DMS114 treated with DMSO at 0.1 percent for 48 hours (cell line): Measurements from ENCODE around the gene UGT1A5.

Source experiments
- DNase-seq: peaks from one replicate; lab custom pipeline; 2025; ENCODE audit not compliant: unreplicated experiment; lab: John Stamatoyannopoulos, UW

UGT1A5 gene

DNA sequence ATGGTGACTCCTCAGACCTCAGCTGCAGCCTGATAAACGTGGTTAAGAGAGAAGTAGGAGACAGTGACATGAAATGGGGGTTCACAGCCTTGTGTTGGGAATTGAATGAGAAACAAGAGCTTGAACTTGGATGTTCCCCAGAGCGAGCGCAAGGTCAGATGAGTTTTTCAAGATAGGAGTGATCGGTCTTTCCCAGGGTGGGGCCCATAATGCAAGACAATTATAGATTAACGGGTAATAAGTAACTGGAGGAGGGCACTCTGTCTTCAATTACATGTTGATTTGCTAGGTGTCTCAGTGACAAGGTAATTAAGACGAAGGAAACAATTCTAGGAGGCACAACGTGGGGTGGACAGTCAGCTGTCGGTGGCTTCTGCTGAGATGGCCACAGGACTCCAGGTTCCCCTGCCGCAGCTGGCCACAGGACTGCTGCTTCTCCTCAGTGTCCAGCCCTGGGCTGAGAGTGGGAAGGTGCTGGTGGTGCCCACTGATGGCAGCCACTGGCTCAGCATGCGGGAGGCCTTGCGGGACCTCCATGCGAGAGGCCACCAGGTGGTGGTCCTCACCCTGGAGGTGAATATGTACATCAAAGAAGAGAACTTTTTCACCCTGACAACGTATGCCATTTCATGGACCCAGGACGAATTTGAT is at the start of gene UGT1A5:
TSS of gene UGT1A5 (plus strand) at position 297 of the 651 bp plus-strand sequence. CDS start at position 382, 85 bp downstream.
- no peak for DNase-seq

DNA sequence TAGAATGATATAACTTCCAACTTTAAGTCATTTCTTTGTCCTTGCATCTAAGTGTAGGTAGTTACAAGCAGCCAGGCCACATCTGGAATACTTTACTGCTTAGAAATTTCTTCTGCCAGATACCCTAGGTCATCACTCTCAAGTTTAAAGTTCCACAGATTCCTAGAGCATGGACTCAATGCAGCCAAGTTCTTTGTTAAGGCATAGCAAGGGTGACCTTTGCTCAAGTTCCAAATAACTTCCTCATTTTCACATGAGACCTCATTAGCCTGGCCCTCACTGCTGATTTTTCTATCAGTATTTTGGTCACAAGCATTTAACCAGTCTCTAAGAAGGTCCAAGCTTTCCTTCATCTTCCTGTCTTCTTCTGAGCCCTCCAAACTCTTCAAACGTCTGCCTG is 48.8 kb upstream of the UGT1A5 start:
- no peak for DNase-seq

DNA sequence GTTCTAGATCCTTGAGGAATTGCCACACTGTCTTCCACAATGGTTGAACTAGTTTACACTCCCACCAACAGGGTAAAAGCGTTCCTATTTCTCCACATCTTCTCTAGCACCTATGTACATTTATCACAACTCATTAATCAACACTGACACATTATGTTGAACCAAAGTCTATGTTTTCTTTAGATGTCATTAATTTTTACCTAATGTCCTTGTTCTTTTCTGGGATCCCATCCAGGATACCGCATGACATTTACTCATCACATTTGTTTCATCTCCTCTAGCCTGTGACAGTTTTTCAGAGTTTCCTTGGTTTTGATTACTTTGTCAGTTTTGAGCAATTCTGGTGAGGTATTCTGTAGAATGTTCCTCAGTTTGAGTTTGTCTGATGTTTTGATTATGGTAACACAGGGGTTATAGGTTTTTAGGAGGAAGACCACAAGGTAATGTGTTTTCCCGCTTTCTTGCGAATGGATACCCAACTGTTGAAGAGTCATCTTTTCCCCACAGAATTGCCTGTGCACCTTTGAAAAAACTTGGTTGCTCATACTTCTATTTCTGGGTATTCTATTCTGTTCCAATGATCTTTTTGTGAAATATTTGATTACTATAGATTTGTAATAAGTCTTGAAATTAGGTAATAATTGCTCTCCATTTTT is 44.0 kb upstream of the UGT1A5 start:
- DNase-seq = no peak

DNA sequence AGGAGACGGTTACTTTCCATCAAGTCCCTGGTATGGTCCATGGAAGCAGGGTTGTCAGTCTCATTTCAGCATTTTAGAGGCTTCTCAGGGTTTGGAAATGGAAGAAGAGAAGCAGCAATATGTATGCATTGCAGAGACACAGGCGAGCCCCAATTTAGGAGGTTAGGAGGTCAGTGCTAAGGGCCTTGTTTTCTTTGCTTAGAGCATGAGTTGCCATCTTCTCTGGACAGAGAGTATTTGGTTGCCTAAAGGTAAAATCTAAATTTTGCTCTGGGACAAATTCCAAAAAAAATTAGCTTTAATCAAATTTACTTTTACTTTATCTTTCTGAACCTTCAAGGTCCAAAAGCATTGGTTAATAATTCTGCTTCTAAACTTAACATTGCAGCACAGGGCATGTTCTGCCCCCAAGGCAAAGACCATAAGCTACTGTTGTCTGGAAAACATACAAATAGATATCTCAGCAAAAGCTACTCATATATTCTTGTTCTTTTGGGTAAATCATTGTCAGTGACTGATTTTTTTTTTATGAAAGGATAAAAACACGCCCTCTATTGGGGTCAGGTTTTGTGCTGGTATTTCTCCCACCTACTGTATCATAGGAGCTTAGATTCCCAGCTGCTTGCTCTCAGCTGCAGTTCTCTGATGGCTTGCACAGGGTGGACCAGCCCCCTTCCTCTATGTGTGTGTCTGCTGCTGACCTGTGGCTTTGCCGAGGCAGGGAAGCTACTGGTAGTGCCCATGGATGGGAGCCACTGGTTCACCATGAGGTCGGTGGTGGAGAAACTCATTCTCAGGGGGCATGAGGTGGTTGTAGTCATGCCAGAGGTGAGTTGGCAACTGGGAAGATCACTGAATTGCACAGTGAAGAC is 41.2 kb upstream of the UGT1A5 start, which contains the start of gene UGT1A9:
TSS of gene UGT1A9 (plus strand) at position 609 of the 872 bp plus-strand sequence. CDS start at position 646, 37 bp downstream.
- no peak for DNase-seq

DNA sequence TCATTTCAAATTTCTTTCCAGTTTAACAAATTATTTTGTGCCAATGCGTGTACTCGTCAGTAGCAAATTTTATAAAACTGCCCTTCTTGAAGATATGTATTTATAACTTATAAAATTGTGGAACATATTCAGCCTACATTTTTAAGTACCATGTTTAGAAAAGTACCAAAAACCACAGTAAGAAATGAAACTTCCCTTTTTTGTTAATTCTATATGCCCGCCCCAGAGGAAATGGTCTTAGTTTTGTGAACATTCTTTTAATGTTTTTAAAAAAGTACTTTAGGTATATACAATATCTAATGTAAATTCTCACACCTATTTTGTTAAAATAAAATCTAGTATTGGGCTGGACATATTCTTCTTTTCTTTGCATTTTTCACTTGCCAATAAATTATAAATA is 39.8 kb upstream of the UGT1A5 start:
- no peak for DNase-seq

DNA sequence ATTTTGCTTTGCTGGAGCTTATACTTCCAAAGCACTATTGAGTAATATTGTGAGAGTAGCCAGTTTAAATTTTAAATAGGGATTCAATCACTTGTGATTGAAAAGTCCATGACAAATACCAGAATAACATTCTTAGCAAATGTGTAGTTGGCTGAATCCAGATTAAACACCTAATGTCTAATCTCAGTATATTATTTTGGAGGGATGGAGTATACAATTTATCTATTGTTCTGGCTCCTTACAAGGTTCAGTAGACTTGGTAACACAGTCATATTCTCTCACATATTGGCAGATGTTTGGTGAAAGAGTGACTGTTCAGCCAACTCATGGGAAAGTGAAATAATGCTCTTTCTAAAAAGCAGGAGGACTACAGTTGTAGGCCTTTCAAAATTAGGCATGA is 38.8 kb upstream of the UGT1A5 start:
- DNase-seq = no peak

DNA sequence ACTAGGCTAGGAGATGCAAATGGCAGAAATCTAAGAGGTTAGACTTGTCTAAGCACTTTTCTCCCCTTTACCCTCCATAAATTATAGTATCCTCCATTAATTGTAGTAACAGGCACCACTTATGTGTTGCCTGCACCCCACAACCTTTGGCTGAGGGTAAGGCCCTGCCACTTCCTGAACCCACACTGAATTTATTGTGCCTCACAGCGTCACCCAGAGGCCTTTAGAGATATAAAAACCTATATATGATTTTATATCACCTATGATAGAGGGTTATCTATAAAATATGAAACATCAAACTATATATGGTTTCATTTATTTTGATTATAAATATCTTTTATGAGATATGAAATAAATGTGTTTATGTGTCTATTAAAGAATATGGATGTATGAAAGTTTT is 38.4 kb upstream of the UGT1A5 start:
- no peak for DNase-seq

DNA sequence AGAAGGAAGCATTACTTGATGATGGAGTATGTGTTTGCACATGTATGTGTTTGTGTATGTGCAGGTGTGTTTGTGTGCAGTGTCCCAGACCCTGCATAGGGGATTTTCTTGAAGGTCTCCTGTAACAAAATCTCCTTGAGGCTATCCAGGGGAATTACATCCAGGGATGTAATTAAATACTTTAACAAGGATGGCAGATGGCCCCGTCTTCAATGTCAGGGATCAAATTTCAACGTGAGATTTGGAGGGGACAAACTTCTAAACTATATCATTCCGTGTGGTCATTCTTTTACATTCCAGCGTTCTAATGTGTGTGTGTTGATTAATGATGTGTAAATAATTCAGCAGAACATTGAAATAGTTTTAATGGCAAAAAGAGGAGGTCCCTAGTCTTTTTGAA is 37.7 kb upstream of the UGT1A5 start:
- DNase-seq = no peak

DNA sequence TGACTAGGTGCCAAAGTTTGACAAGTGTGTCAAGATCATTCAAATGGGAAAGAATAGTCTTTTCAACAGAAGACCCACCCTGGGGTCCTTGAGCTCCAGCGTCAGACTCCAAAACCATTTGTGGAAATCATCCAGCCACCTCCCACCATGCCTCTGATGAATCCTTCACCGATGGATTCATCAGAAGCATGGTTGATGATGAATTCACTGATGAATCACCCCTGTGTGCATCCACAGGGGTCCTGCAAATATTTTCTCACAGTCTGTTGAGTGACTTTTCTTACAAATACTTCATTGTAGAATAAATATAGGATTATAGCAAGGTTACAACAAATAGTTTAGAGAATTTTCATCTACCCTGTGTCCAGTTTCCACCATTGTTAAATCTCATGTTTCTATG is 36.7 kb upstream of the UGT1A5 start:
- DNase-seq = no peak

DNA sequence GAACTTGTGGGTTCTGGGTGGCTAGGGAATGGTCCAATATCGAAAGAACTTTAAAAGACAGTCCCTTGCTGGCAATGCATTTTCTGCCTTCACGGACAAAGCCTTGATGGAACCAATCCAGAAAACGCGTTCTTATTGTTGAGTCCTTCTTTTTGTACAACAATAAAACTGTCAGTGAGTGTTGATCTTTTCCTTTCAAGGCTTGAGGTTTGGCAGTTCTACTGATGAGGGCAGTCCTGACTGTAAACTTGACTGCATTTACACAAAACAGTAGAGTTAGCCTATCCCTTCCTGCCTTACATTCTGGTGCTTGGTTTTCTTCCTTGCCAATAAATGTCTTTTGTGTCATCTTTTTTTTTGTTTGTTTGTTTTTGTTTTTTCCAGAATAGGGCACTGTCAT is 33.5 kb upstream of the UGT1A5 start:
- no peak for DNase-seq

DNA sequence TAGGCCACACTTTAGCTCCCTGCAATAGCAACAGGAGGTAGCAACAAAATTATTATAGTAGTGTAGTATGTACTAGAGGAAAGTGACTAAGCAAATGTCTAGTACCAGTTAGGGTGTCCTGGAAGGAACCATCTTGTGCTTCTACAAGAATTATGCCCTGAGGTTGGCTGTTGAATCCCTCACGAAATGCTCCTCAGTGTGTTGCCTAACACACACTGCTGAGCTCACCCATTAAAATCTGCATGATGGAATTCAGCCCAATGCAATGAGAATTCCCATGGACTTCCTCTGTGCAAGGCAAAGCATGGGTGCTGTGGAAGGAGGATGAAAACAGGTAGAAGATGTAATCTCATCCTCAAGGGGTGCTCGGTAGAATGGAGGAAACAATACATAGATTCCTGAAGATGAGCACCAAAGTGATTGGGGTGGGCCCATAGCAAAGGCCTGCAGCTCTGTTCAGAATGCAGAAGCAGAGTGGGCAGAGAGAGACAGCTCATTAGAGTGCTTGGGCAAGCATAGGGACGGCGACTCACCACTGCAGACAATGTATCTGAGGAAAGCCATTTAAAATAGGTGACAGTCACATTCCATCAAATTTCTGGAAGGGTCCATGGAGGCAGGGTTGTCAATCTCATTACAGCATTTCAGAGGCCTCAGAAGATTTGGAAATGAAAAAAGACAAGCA is 32.2 kb upstream of the UGT1A5 start:
- no peak for DNase-seq

DNA sequence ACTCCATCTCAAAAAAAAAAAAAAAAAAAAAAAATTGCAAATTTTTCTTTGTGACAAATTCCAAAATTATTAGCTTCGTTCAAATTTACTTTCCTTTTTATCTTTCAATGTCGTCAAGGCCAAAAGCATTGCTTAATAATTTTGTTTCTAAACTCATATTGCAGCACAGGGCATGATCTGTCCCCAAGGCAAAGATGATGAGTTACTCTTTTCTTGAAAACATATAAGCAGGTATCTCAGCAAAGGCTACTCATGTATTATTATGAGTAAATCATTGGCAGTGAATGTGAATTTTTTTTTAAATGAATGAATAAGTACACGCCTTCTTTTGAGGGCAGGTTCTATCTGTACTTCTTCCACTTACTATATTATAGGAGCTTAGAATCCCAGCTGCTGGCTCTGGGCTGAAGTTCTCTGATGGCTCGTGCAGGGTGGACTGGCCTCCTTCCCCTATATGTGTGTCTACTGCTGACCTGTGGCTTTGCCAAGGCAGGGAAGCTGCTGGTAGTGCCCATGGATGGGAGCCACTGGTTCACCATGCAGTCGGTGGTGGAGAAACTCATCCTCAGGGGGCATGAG is 31.1 kb upstream of the UGT1A5 start, which contains the start of gene UGT1A7:
TSS of gene UGT1A7 (plus strand) at position 381 of the 579 bp plus-strand sequence. CDS start at position 418, 37 bp downstream.
- no peak for DNase-seq

DNA sequence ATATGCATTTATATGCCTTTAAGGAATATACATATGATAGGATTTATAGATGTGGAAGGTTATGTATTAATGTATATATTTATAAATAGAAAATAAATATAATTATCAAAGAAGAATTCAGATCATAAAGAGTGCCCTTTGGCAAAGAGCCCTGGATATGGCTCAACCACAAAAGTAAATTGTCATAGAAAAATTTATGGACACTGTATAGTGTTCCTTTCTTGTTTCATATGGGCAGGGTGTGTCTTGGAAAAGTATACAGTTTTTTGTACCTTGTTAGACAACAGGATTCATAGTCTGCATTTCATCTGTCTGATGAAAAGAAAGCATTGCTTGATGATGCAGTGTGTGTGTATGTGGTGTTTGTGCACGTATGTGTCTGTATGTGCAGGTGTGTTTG is 28.1 kb upstream of the UGT1A5 start:
- DNase-seq = no peak

DNA sequence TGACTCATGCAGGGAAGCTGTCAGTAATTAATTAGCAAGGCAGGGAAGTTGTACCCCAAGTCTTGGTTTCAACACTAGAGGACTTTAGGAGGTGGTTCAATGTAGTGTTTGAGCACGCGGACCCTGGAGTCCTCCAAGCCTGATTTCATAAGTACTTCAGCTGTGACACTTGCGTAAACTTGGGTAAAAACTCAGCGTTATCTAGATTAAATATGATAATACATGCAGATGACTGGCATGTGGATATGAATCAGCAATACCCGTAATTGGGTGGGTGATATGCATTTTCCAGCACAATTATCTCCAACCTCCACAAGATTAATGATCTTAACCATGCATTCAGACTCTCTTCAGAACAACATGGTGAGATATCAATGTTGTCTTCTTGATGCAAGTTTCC is 25.8 kb upstream of the UGT1A5 start:
- DNase-seq = no peak

DNA sequence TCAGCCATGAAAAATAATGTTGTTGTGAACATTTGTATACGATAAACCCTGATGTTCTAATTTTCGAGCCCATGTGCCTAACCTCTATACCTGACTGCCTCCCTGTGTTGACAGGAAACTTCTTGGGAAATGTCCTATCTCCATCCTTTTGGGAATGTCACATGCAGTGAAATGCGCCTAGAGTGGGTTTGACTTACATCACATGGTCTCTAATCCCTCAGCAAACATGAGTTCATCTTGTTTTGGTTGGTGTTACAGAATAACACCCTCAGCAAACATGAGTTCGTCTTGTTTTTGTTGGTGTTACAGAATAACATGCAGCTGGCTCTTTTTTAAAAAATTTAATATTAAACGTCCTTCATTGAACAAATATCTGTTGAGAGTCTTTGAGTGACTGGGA is 24.4 kb upstream of the UGT1A5 start:
- no peak for DNase-seq

DNA sequence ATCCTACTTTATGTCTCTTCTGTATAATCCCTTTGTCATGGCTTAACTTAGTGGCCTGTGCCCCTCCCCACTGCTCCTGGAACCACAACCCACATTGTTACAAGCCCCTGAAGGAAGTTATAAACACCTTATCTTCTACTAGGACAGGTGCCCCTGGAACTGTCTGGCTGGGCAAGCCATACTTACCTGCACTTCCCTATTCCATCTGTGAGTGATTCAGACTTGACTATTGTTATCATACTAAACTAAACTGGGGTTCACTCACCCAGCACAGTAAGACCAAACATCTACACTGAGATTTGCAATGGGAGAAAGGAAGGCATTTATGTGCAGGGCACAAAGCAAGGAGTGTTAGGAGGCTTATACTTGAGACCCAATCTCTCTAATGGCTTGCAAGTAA is 23.7 kb upstream of the UGT1A5 start:
- no peak for DNase-seq

DNA sequence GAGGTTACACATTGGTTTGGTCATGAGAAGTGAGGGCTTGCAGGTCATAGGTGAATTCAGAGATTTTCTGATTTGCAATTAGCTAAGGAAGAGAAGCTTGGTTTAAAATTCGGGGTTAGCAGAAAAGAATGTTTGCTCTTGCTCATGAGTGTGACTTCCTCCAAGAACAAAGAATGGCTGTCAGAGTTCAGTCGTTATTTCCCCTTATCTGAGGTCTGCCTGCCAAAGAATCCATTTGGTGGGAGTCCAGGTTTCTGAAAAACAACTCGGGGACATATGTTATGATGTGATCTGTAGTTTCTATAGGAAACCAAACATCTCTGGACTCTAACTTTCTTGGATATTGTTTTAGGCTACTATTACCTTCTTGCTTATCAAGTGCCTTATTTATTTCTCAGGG is 23.2 kb upstream of the UGT1A5 start:
- DNase-seq = no peak

DNA sequence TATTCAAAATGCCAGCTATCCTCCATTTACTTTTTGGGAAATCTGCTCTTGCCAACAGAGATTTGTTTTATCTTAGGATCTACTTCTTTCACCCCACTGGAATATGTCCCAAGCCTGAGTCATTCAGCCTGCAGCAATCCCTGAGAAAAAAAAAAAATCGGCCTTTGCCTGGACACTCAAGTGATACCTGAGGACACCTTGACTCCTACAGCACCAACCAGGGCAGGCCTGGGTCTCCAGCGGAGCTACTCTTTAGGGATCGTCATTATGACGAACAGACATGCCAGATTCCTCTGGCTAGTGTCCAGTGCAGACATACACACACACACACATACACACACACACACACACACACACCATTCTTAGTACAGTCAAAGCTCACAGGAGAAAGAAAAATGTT is 22.3 kb upstream of the UGT1A5 start:
- DNase-seq = no peak

DNA sequence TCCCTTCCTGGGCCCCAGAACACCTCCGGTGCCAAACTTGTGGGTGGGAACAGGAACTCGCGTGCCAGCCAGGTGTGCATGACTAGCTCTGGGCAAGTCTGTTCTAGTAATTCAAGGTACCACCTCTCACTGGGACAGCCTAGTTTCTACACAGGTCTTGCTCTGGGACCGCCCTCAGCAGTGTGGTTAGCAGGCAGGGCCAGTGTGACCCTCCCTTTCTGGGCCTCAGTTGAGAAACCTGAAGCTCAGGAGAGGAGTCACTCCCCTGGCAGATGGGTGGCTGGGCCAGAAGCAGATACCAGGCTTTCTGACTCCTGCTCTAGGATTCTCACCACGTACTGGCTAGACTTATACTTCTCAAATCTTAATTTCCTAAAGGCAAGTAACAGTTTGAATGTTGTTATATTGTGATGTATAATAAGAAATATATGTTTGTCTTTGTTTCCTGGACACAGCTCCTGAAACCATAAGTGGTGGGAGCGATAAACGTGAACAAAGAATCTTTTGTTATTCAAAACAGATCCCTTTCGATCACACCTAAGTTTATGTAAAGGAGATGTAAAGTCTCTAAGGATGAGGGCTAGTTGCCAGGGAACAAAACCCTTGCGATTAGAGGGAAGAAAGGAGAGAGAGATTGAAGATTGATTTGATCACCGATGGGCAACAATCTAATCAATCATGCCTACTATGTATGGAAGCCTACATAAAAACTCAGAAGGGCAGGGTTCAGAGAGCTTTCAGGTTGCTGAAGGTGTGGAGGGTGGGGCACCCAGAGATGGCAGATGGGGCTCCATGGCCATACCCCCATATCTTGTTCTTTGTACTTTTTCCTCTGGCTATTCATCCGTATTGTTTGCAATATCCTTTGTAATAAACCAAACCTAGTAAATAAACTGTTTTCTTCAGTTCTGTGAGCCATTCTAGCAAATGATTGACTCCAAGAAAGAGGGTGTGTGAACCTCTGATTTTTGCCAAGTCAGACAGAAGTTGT is 21.0 kb upstream of the UGT1A5 start:
- DNase-seq = no peak

DNA sequence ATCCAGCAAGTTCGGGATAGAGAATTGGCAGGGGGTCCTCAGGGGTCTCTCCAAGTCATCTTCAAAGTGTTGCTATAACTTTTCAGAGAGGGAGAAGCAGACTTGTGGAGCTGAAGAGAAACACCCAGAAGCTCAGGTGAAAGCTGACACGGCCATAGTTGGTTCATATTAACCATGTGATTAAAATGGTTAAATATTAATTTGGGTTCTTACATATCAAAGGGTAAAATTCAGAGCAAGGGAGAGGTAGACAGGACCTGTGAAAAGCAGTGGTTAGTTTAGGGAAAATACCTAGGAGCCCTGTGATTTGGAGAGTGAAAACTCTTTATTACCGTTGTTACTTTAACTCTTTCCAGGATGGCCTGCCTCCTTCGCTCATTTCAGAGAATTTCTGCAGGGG is 20.1 kb upstream of the UGT1A5 start, which contains the start of gene UGT1A6:
TSS of gene UGT1A6 (plus strand) at position 243 of the 400 bp plus-strand sequence. CDS start at position 358, 115 bp downstream.
- no peak for DNase-seq
